ENCODE measurements around the gene APBA2. TPM values are rescaled to one million over a fixed set of nuclear protein-coding genes. Genes with fewer than 3 reads are reported as not detected.
"Not testable (repeated sequence)": the region's sequence is repeated elsewhere in the genome, so short reads cannot be mapped to it uniquely, and the experiment has no call there.

APBA2 gene
- total and polyA plus RNA-seq, 2 of the 4 experiments (the other 2 are of a cell fraction): 21.7 to 33.0 TPM

DNA sequence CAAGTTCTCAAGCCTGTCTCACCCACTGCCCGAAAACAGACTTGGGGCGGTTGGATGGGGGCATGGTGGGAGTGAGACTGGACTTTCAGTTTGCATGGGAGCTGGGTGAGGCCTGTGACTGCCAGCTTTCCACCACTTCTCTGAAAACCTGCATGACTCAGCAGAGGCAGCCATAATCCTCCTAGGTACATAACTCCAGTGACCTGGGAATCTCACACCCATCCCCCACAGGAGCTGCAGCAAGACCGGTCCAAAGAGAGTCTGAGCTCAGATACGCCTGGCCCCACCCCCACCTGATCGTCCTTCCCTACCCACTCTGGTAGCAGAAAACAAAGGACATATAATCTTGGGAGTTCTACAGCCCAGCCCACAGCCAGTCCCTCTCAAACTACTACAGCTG lies 276.6 kb downstream of the APBA2 start:
- Histone ChIP-seq H4K20me1 (ENCODE audit: insufficient read depth, low read length) (no peaks in the 10 kb centered on the region), H3K9me3 (ENCODE audit: control insufficient read depth, insufficient read depth, low read length) (no peaks in the 10 kb centered on the region), H2BK120ac (ENCODE audit: low read depth, low read length) (no peak overlapping the region), H2AFZ (replicated peaks; ENCODE audit: low read length, poor library complexity) (no peak overlapping the region), H4K91ac (ENCODE audit: insufficient read depth, low read depth, low read length) (no peak overlapping the region), H3K4me1 (ENCODE audit: control insufficient read depth, insufficient read depth, low read length) (no peaks in the 10 kb centered on the region), H2BK5ac (ENCODE audit: low read depth, low read length, poor library complexity, severe bottlenecking) (no peak overlapping the region), H3K18ac (ENCODE audit: low read depth, low read length) (no peak overlapping the region), H4K5ac (ENCODE audit: low read depth, low read length) (no peak overlapping the region), H3K9me1 (ENCODE audit: insufficient read depth, low read length) (no peaks in the 10 kb centered on the region), H3K56ac (ENCODE audit: extremely low read depth, insufficient read depth, low read length) (no peak overlapping the region), H3K27me3 (ENCODE audit: control insufficient read depth, insufficient read depth, low read length) (no peaks in the 10 kb centered on the region), H2BK15ac (ENCODE audit: low read depth, low read length) (no peak overlapping the region), H3K36me3 (ENCODE audit: control insufficient read depth, insufficient read depth, low read length) (no peaks in the 10 kb centered on the region), H2BK20ac (ENCODE audit: low read depth, low read length) (no peak overlapping the region), H2AK5ac (ENCODE audit: low read depth, low read length) (no peak overlapping the region), H3K14ac (replicated peaks; ENCODE audit: low read depth, low read length) (no peak overlapping the region), H3K79me1 (ENCODE audit: low read depth in 1 of 2, low read length in 2 of 2) (no peaks in the 10 kb centered on the region), H2AK9ac (replicated peaks; ENCODE audit: low read depth, low read length, poor library complexity) (no peak overlapping the region), H3K9ac (ENCODE audit: low read depth, low read length) (no peak overlapping the region), H3K23ac (ENCODE audit: low read depth, low read length) (no peak overlapping the region), H3K4me3 (ENCODE audit: insufficient read depth, low read depth, low read length) (no peak overlapping the region), H3K4me2 (ENCODE audit: low read depth, low read length) (no peak overlapping the region), H3K27ac (ENCODE audit: insufficient read depth, low read length) (no peak overlapping the region), H3K4ac (ENCODE audit: low read depth, low read length) (no peak overlapping the region), H4K8ac (ENCODE audit: low read depth in 2 of 2, low read length in 2 of 2) (no peak overlapping the region)
- in situ Hi-C loops (cut with MboI; ENCODE audit: low sequenced_read_pairs) (no loop called here), dilution Hi-C loops (cut with HindIII; ENCODE audit: low sequenced_read_pairs, unreplicated experiment) (no loop called here), intact Hi-C loops (cut with micrococcal nuclease) (no loop called here)
- no CpG with 5 or more reads among the region's 5 CpGs for WGBS, 2 experiments (ENCODE audit: extremely low coverage in 2 of 2, insufficient read length in 1 of 2)
- no peak for DNase-seq
- BruUV-seq (replicated peaks): no TSS peak
- POLR2A ChIA-PET (ENCODE audit: unreplicated experiment): no interaction called here
- ATAC-seq (ENCODE audit: low read depth): no peak
- CTCF ChIA-PET: interaction anchor here (1.6 kb wide), 1 partner anchor 22 kb away, joined by 12 read pairs; no protein-coding TSS in a partner anchor
- TF ChIP-seq SMC3 (IDR thresholded peaks at IDR 0.05; ENCODE audit: low read depth, low read length) (no peak), MXI1 (IDR thresholded peaks at IDR 0.05; ENCODE audit: borderline replicate concordance, low read depth, low read length) (no peak), RCOR1 (IDR thresholded peaks at IDR 0.05; ENCODE audit: insufficient replicate concordance, low read length) (no peak)
- TF ChIP-seq, protein P1, sequence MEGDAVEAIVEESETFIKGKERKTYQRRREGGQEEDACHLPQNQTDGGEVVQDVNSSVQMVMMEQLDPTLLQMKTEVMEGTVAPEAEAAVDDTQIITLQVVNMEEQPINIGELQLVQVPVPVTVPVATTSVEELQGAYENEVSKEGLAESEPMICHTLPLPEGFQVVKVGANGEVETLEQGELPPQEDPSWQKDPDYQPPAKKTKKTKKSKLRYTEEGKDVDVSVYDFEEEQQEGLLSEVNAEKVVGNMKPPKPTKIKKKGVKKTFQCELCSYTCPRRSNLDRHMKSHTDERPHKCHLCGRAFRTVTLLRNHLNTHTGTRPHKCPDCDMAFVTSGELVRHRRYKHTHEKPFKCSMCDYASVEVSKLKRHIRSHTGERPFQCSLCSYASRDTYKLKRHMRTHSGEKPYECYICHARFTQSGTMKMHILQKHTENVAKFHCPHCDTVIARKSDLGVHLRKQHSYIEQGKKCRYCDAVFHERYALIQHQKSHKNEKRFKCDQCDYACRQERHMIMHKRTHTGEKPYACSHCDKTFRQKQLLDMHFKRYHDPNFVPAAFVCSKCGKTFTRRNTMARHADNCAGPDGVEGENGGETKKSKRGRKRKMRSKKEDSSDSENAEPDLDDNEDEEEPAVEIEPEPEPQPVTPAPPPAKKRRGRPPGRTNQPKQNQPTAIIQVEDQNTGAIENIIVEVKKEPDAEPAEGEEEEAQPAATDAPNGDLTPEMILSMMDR (conservative IDR thresholded peaks at IDR 0.05; ENCODE audit: low read depth, low read length): no peak

DNA sequence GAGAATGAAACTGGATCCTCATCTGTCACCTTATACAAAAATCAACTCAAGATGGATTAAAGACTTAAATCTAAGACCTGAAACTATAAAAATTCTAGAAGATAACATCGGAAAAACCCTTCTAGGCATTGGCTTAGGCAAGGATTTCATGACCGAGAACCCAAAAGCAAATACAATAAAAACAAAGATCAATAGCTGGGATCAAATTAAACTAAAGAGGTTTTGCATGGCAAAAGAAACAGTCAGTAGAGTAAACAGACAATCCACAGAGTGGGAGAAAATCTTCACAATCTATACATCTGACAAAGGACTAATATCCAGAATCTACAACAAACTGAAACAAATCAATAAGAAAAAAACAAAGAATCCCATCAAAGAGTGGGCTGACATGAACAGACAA lies 281.3 kb downstream of the APBA2 start:
- H4K8ac ChIP-seq (ENCODE audit: low read depth in 2 of 2, low read length in 2 of 2); H2BK5ac ChIP-seq (ENCODE audit: low read depth, low read length, poor library complexity, severe bottlenecking); in situ Hi-C loops (cut with MboI; ENCODE audit: low sequenced_read_pairs); H3K18ac ChIP-seq (ENCODE audit: low read depth, low read length); H3K4me3 ChIP-seq (ENCODE audit: insufficient read depth, low read depth, low read length); H2BK15ac ChIP-seq (ENCODE audit: low read depth, low read length); H2AFZ ChIP-seq (replicated peaks; ENCODE audit: low read length, poor library complexity); BruUV-seq (replicated peaks); H2BK20ac ChIP-seq (ENCODE audit: low read depth, low read length); H3K14ac ChIP-seq (replicated peaks; ENCODE audit: low read depth, low read length); POLR2A ChIA-PET (ENCODE audit: unreplicated experiment); H3K9me1 ChIP-seq (ENCODE audit: insufficient read depth, low read length); H3K56ac ChIP-seq (ENCODE audit: extremely low read depth, insufficient read depth, low read length); H3K23ac ChIP-seq (ENCODE audit: low read depth, low read length); H3K27me3 ChIP-seq (ENCODE audit: control insufficient read depth, insufficient read depth, low read length); dilution Hi-C loops (cut with HindIII; ENCODE audit: low sequenced_read_pairs, unreplicated experiment); H2AK5ac ChIP-seq (ENCODE audit: low read depth, low read length); DNase-seq; CTCF ChIA-PET; H2AK9ac ChIP-seq (replicated peaks; ENCODE audit: low read depth, low read length, poor library complexity); H3K9me3 ChIP-seq (ENCODE audit: control insufficient read depth, insufficient read depth, low read length); H4K91ac ChIP-seq (ENCODE audit: insufficient read depth, low read depth, low read length); intact Hi-C loops (cut with micrococcal nuclease); H3K79me1 ChIP-seq (ENCODE audit: low read depth in 1 of 2, low read length in 2 of 2); H4K5ac ChIP-seq (ENCODE audit: low read depth, low read length); H3K4me1 ChIP-seq (ENCODE audit: control insufficient read depth, insufficient read depth, low read length); H4K20me1 ChIP-seq (ENCODE audit: insufficient read depth, low read length); H3K27ac ChIP-seq (ENCODE audit: insufficient read depth, low read length); H2BK120ac ChIP-seq (ENCODE audit: low read depth, low read length); H3K36me3 ChIP-seq (ENCODE audit: control insufficient read depth, insufficient read depth, low read length); H3K4ac ChIP-seq (ENCODE audit: low read depth, low read length); H3K9ac ChIP-seq (ENCODE audit: low read depth, low read length); ATAC-seq (ENCODE audit: low read depth); H3K4me2 ChIP-seq (ENCODE audit: low read depth, low read length): not testable (repeated sequence)
- no CpG with 5 or more reads among the region's 2 CpGs for WGBS, 2 experiments (ENCODE audit: extremely low coverage in 2 of 2, insufficient read length in 1 of 2)
